ENCODE measurements around the gene AMER3.

AMER3 gene

DNA sequence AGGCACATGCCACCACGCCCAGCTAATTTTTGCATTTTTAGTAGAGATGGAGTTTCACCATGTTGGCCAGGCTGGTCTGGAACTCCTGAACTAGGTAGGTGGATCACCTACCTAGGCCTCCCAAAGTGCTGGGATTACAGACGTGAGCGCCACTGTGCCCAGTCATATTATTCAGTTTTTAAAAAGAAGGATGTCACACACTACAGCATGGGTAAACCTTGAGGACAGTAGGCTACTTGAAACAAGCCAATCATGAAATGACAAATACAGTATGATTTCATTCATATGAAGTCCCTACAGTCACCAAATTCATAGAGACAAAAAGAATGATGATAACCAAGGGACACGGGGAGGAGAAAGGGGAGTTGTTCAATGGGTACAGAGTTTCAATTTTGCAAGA lies 50.3 kb downstream of the AMER3 start:
- no peak overlapping the region for H3K9ac ChIP-seq (ENCODE audit: low read depth, low read length, poor library complexity, severe bottlenecking)
- H3K79me2 ChIP-seq (ENCODE audit: insufficient read depth, low read length) = no peaks in the 10 kb centered on the region
- no peak overlapping the region for H3K4me2 ChIP-seq (ENCODE audit: low read depth, low read length, poor library complexity, severe bottlenecking)
- no peaks in the 10 kb centered on the region for H3K4me1 ChIP-seq (ENCODE audit: insufficient read depth, low read length, poor library complexity, severe bottlenecking)
- no peaks in the 10 kb centered on the region for H3K9me2 ChIP-seq (replicated peaks; ENCODE audit: low read depth, low read length)
- no peaks in the 10 kb centered on the region for H3K9me3 ChIP-seq (ENCODE audit: insufficient read depth, low read depth, low read length)
- no peaks in the 10 kb centered on the region for H3F3A ChIP-seq (ENCODE audit: low read depth)
- H3K4me3 ChIP-seq (ENCODE audit: low read length, poor library complexity, severe bottlenecking) = no peak overlapping the region
- TF ChIP-seq EZH2phosphoT487 (IDR thresholded peaks at IDR 0.05; ENCODE audit: borderline replicate concordance) = no peak
- TF ChIP-seq, protein P1, sequence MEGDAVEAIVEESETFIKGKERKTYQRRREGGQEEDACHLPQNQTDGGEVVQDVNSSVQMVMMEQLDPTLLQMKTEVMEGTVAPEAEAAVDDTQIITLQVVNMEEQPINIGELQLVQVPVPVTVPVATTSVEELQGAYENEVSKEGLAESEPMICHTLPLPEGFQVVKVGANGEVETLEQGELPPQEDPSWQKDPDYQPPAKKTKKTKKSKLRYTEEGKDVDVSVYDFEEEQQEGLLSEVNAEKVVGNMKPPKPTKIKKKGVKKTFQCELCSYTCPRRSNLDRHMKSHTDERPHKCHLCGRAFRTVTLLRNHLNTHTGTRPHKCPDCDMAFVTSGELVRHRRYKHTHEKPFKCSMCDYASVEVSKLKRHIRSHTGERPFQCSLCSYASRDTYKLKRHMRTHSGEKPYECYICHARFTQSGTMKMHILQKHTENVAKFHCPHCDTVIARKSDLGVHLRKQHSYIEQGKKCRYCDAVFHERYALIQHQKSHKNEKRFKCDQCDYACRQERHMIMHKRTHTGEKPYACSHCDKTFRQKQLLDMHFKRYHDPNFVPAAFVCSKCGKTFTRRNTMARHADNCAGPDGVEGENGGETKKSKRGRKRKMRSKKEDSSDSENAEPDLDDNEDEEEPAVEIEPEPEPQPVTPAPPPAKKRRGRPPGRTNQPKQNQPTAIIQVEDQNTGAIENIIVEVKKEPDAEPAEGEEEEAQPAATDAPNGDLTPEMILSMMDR (conservative IDR thresholded peaks at IDR 0.05; ENCODE audit: low read length) = no peak
- H2AFZ ChIP-seq (ENCODE audit: low read length) = no peak overlapping the region
- H3K36me3 ChIP-seq (ENCODE audit: insufficient read depth, low read length) = no peaks in the 10 kb centered on the region
- no peaks in the 10 kb centered on the region for H4K20me1 ChIP-seq (ENCODE audit: insufficient read depth, low read length, poor library complexity, severe bottlenecking)
- H3K27me3 ChIP-seq (ENCODE audit: insufficient read depth, low read length, poor library complexity, severe bottlenecking) = no peaks in the 10 kb centered on the region

DNA sequence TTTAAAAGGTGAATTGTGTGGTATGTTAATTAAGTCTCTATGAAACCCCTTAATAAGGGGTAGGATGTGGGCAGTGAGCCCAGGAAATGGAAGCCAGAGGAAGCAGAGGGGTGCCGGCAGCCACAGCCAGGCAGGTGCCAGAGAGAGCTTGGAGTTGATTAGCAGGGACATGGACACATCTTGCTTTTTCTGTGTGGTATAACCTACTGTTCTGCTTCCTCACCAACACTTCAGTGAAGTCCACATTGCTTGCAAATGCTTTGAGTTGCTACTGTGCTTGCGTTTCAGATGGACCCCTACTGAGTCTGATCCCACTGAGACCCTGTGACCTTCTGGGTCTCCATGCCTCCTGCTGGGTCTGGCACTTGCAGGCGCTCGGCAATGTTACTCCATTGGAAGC lies 51.0 kb downstream of the AMER3 start:
- Histone ChIP-seq H4K20me1 (ENCODE audit: insufficient read depth, low read length, poor library complexity, severe bottlenecking) (no peaks in the 10 kb centered on the region), H3K36me3 (ENCODE audit: insufficient read depth, low read length) (no peaks in the 10 kb centered on the region), H3K9me3 (ENCODE audit: insufficient read depth, low read depth, low read length) (no peaks in the 10 kb centered on the region), H3K9me2 (replicated peaks; ENCODE audit: low read depth, low read length) (no peaks in the 10 kb centered on the region), H3K9ac (ENCODE audit: low read depth, low read length, poor library complexity, severe bottlenecking) (no peak overlapping the region), H3K4me2 (ENCODE audit: low read depth, low read length, poor library complexity, severe bottlenecking) (no peak overlapping the region), H3K27me3 (ENCODE audit: insufficient read depth, low read length, poor library complexity, severe bottlenecking) (no peaks in the 10 kb centered on the region), H3K4me1 (ENCODE audit: insufficient read depth, low read length, poor library complexity, severe bottlenecking) (no peaks in the 10 kb centered on the region), H3K4me3 (ENCODE audit: low read length, poor library complexity, severe bottlenecking) (no peak overlapping the region), H3K79me2 (ENCODE audit: insufficient read depth, low read length) (no peaks in the 10 kb centered on the region), H2AFZ (ENCODE audit: low read length) (no peak overlapping the region), H3F3A (ENCODE audit: low read depth) (no peaks in the 10 kb centered on the region)
- TF ChIP-seq, protein P1 (conservative IDR thresholded peaks at IDR 0.05; ENCODE audit: low read length) = no peak
- no peak for TF ChIP-seq EZH2phosphoT487 (IDR thresholded peaks at IDR 0.05; ENCODE audit: borderline replicate concordance)

DNA sequence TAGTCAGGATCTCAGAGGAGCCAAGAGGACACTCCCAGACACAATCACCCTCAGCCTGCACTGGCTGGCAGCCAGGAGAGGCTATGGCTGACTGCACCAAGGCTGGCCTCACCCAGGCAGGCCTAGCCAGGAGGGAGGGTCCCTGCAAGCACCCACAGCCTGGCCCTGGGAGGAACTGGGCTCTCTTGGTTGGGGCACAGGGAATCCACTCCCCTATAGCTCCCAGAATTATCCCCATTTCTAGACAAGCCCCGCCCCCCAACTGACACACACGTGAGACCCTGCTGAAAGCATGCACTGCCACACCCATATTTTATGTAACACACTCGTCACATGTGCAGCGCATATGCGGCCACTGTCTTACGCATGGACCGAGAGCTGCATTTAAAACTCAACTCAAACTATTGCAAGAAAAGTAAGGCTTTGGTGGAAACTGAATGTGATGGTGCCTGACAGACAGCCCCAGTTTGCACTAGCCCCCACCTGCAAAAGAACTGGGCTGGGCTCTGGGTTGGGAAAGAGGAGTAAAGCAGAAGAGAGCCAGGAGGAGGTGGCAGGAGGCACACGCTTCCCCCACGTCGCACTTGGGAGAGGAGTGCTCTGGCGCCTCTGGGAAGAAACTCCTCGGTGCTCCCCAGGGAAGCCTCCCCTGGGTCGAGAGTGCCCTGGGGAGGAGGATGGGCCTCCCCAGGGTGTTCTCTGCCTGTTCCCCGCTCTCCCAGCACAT lies 52.5 kb downstream of the AMER3 start:
- H3F3A ChIP-seq (ENCODE audit: low read depth) = no peaks in the 10 kb centered on the region
- H4K20me1 ChIP-seq (ENCODE audit: insufficient read depth, low read length, poor library complexity, severe bottlenecking) = no peaks in the 10 kb centered on the region
- H3K4me3 ChIP-seq (ENCODE audit: low read length, poor library complexity, severe bottlenecking) = no peak overlapping the region
- no peaks in the 10 kb centered on the region for H3K9me2 ChIP-seq (replicated peaks; ENCODE audit: low read depth, low read length)
- no peaks in the 10 kb centered on the region for H3K27me3 ChIP-seq (ENCODE audit: insufficient read depth, low read length, poor library complexity, severe bottlenecking)
- no peaks in the 10 kb centered on the region for H3K36me3 ChIP-seq (ENCODE audit: insufficient read depth, low read length)
- no peak overlapping the region for H2AFZ ChIP-seq (ENCODE audit: low read length)
- H3K4me2 ChIP-seq (ENCODE audit: low read depth, low read length, poor library complexity, severe bottlenecking) = no peak overlapping the region
- no peaks in the 10 kb centered on the region for H3K4me1 ChIP-seq (ENCODE audit: insufficient read depth, low read length, poor library complexity, severe bottlenecking)
- H3K9me3 ChIP-seq (ENCODE audit: insufficient read depth, low read depth, low read length) = no peaks in the 10 kb centered on the region
- H3K79me2 ChIP-seq (ENCODE audit: insufficient read depth, low read length) = no peaks in the 10 kb centered on the region
- TF ChIP-seq, protein P1 (conservative IDR thresholded peaks at IDR 0.05; ENCODE audit: low read length) = no peak
- TF ChIP-seq EZH2phosphoT487 (IDR thresholded peaks at IDR 0.05; ENCODE audit: borderline replicate concordance) = no peak
- no peak overlapping the region for H3K9ac ChIP-seq (ENCODE audit: low read depth, low read length, poor library complexity, severe bottlenecking)

Measured in Loucy (cell line).